Body of pancreas (tissue), 4 donors: ENCODE results near the gene HCN3. TPM values are rescaled to one million over a fixed set of nuclear protein-coding genes. Genes with fewer than 3 reads are reported as not detected.
A peak's percentile ranks its signal among the peaks of the same experiment; 100 is the strongest.

Source experiments
- ATAC-seq: fragments of 150-250 bp; one replicate; pipeline ENCODE4 v1.9.1; 2016
- DNase-seq, 4 donors: peaks; one replicate each; pipeline ENCODE4 v3.0.0-alpha.2; 2019
- H3K27ac ChIP-seq, 4 donors: fragments of 200-600 bp; sonication (generic); 1 replicate in 3 of 4; 2 replicates in 1 of 4; pipeline versions ENCODE4 v1.5.1 to v1.6.1; 2016 to 2019; ENCODE audit warnings: mild to moderate bottlenecking in 1 of 4, mixed read lengths in 1 of 4, moderate library complexity in 1 of 4
- H3K27me3 ChIP-seq, 2 donors: fragments of 200-600 bp; sonication (generic); one replicate each; pipeline ENCODE4 v1.6.0; 2016; ENCODE audit warnings: mild to moderate bottlenecking in 1 of 2
- H3K36me3 ChIP-seq, 2 donors: fragments of 200-600 bp; sonication (generic); replicated peaks in 1 of 2; 2 replicates each; pipeline ENCODE4 v1.5.1; 2016; ENCODE audit warnings: low read depth in 2 of 2; ENCODE audit not compliant: insufficient read depth in 1 of 2
- H3K4me1 ChIP-seq: fragments of 200-600 bp; sonication (generic); one replicate; pipeline ENCODE4 v1.6.0; 2016
- H3K4me3 ChIP-seq, 2 donors: fragments of 200-600 bp; sonication (generic); 1 replicate in 1 of 2; 2 replicates in 1 of 2; pipeline ENCODE4 v1.5.1; 2016 to 2019
- H3K9me3 ChIP-seq, 3 donors: fragments of 200-600 bp; sonication (generic); 1 replicate in 2 of 3; 2 replicates in 1 of 3; pipeline ENCODE4 v1.5.1; 2016
- POLR2A ChIP-seq, 3 donors: fragments of 450-650 bp; IDR thresholded peaks; one replicate each; pipeline ENCODE4 v1.6.1; 2016; ENCODE audit warnings: antibody characterized with exemption in 3 of 3, mild to moderate bottlenecking in 2 of 3
- WGBS, 2 donors: methylation state at CpG; one replicate each; pipeline ENCODE4 v1.1.5; 2017; 5-methylcytosine and 5-hydroxymethylcytosine counted together
- intact Hi-C: fragments of 100-400 bp; cut with DNase I; formaldehyde crosslinking; loops from one replicate; pipeline ENCODE4 v1.15.1; 2023
- total RNA-seq, 2 donors: library from RNA; depleted of rRNA; stranded (reverse); fragments of >200 nt; gene quantifications; one replicate each; pipeline ENCODE4 v1.1.0, GENCODE V29; 2016
- TF ChIP-seq, protein P1 (sequence below), 7 experiments: fragments of 450-650 bp in 4 of 7; fragments of 200-600 bp in 3 of 7; sonication (generic) in 3 of 7; IDR thresholded peaks; one replicate each; pipeline ENCODE4 v1.5.1; 2016 to 2019; ENCODE audit warnings: antibody characterized with exemption in 7 of 7

The HCN3 gene
- total RNA-seq, 2 donors from 2014 or later: 1.3 to 2.9 TPM

DNA sequence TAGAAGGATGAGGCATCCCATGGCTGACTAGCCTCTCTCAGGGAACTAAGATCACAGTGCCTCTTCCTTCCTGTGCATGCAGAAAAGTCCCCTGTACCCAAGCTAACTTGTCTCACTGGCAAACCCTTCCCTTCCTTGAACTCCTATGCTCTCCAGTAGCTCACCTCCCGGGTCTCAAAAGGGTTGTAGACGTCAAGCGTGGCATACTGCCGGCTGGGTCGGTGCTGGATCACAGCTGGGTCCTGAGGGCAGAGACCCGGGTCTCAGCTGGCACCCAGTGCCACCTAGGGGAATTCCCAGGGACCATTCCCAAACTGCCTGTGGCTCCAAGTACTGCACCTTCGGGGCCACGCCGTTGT lies 15.8 kb upstream of the HCN3 start:
- H3K27ac ChIP-seq: peak overlapping the region; percentile 19 to 80 (median 71)
- H3K9me3 ChIP-seq: no peaks in the 10 kb centered on the region
- no peaks in the 10 kb centered on the region for H3K27me3 ChIP-seq
- peak overlapping the region; percentile 24 to 52 for H3K4me3 ChIP-seq
- 0 to 1% methylated on average over 9 of the region's 9 CpGs for WGBS, 2 donors
- intact Hi-C loops: no loop called here
- peaks cover 0 to 18% of the 10 kb centered on the region in 2 donors for H3K36me3 ChIP-seq
- ATAC-seq (peak; percentile 3), DNase-seq (peak in 1 of 4 donors; percentile 29)
- H3K4me1 ChIP-seq: peaks cover 24% of the 10 kb centered on the region
- no peak for TF ChIP-seq POLR2A (IDR thresholded peaks at IDR 0.05)
- TF ChIP-seq, protein P1, sequence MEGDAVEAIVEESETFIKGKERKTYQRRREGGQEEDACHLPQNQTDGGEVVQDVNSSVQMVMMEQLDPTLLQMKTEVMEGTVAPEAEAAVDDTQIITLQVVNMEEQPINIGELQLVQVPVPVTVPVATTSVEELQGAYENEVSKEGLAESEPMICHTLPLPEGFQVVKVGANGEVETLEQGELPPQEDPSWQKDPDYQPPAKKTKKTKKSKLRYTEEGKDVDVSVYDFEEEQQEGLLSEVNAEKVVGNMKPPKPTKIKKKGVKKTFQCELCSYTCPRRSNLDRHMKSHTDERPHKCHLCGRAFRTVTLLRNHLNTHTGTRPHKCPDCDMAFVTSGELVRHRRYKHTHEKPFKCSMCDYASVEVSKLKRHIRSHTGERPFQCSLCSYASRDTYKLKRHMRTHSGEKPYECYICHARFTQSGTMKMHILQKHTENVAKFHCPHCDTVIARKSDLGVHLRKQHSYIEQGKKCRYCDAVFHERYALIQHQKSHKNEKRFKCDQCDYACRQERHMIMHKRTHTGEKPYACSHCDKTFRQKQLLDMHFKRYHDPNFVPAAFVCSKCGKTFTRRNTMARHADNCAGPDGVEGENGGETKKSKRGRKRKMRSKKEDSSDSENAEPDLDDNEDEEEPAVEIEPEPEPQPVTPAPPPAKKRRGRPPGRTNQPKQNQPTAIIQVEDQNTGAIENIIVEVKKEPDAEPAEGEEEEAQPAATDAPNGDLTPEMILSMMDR (IDR thresholded peaks at IDR 0.05): peak in 2 of 7 experiments; percentile 9 to 14

- Histone ChIP-seq H3K4me1 (peaks cover 24% of the 10 kb centered on the region), H3K27me3 (no peaks in the 10 kb centered on the region), H3K4me3 (peak within 1 kb of the TSS; percentile 24 to 52), H3K36me3 (peaks cover 0 to 24% of the 10 kb centered on the region in 2 donors), H3K9me3 (no peaks in the 10 kb centered on the region), H3K27ac (peak within 1 kb of the TSS; percentile 19 to 80 (median 71))
- ATAC-seq (peak; percentile 99), DNase-seq (peak; percentile 94 to 98 (median 96))
- TF ChIP-seq, protein P1 (IDR thresholded peaks at IDR 0.05): peak in 1 of 7 experiments; percentile 14
- TF ChIP-seq POLR2A (IDR thresholded peaks at IDR 0.05): peak; percentile 45 to 83 (median 80)
- WGBS, 2 donors: 0 to 1% methylated on average over 24 to 47 of the region's 47 CpGs
- intact Hi-C loops: no loop called here
These were observed 15.2 kb upstream of the HCN3 start, which contains the start of gene SCAMP3 for GRCh38 chr1:155261852-155262673. TSS of gene SCAMP3 (minus strand) at chr1:155262360. CDS start at chr1:155262151, 209 bp downstream.

- H3K36me3 ChIP-seq: peaks cover 3 to 28% of the 10 kb centered on the region in 2 donors
These were observed 14.2 kb upstream of the HCN3 start for GRCh38 chr1:155263067-155263466.

DNA sequence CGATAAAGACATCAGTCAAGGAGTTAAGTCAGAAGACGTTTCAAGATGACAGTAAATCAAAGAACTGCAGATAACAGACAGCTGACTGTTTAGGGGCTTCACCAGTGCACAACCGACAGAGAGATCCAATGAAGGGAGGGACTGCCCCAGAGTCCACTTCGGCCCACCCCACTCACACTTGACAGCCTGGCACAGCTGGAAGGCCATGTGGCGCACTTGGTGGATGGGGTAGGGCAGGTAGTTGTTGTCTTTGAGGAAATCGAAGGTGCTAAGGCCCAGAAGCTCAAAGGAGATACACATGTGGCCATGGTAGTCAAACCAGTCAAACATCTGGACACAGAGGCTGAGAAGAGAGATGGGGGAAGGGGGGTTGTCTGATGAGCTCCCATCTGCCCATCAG lies 10.7 kb upstream of the HCN3 start:
- Histone ChIP-seq H3K27me3 (no peaks in the 10 kb centered on the region), H3K4me1 (peaks cover 17% of the 10 kb centered on the region), H3K27ac (no peak overlapping the region), H3K36me3 (peaks cover 13 to 50% of the 10 kb centered on the region in 2 donors), H3K9me3 (no peaks in the 10 kb centered on the region), H3K4me3 (no peak overlapping the region)
- ATAC-seq: no peak
- intact Hi-C loops: no loop called here
- 62 to 82% methylated on average over 6 of the region's 6 CpGs for WGBS, 2 donors
- TF ChIP-seq POLR2A (IDR thresholded peaks at IDR 0.05): no peak
- TF ChIP-seq, protein P1 (IDR thresholded peaks at IDR 0.05): no peak
- no peak for DNase-seq

More at GRCh38 chr1:155263067-155263466, 14.2 kb upstream of the HCN3 start:
- intact Hi-C loops: no loop called here
- no peaks in the 10 kb centered on the region for H3K9me3 ChIP-seq
- DNase-seq (no peak), ATAC-seq (no peak)
- H3K4me1 ChIP-seq: peaks cover 24% of the 10 kb centered on the region
- no peak for TF ChIP-seq POLR2A (IDR thresholded peaks at IDR 0.05)
- TF ChIP-seq, protein P1 (IDR thresholded peaks at IDR 0.05): no peak
- no peaks in the 10 kb centered on the region for H3K27me3 ChIP-seq
- WGBS, 2 donors: 78 to 81% methylated on average over 10 to 11 of the region's 11 CpGs
- no peak overlapping the region for H3K4me3 ChIP-seq
- H3K27ac ChIP-seq: peak overlapping the region in 1 of 4 donors; percentile 80
